ENCODE results near the gene NBEAL2.

NBEAL2 gene

GRCh38 chr3:46939578-46940445 is 39.7 kb upstream of the NBEAL2 start:
- H3K4me3 ChIP-seq (ENCODE audit: low read depth, low read length) = no peak overlapping the region
- TF ChIP-seq, protein P1, sequence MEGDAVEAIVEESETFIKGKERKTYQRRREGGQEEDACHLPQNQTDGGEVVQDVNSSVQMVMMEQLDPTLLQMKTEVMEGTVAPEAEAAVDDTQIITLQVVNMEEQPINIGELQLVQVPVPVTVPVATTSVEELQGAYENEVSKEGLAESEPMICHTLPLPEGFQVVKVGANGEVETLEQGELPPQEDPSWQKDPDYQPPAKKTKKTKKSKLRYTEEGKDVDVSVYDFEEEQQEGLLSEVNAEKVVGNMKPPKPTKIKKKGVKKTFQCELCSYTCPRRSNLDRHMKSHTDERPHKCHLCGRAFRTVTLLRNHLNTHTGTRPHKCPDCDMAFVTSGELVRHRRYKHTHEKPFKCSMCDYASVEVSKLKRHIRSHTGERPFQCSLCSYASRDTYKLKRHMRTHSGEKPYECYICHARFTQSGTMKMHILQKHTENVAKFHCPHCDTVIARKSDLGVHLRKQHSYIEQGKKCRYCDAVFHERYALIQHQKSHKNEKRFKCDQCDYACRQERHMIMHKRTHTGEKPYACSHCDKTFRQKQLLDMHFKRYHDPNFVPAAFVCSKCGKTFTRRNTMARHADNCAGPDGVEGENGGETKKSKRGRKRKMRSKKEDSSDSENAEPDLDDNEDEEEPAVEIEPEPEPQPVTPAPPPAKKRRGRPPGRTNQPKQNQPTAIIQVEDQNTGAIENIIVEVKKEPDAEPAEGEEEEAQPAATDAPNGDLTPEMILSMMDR (IDR thresholded peaks at IDR 0.05; ENCODE audit: low read depth, low read length) = no peak

GRCh38 chr3:46942076-46942475 is 37.4 kb upstream of the NBEAL2 start:
- H3K4me3 ChIP-seq (ENCODE audit: low read depth, low read length) = no peak overlapping the region
- TF ChIP-seq, protein P1 (IDR thresholded peaks at IDR 0.05; ENCODE audit: low read depth, low read length) = no peak

- TF ChIP-seq, protein P1 (IDR thresholded peaks at IDR 0.05; ENCODE audit: low read depth, low read length) = no peak
These were observed 36.8 kb upstream of the NBEAL2 start for GRCh38 chr3:46942481-46943236.

GRCh38 chr3:46943237-46944187 is 36.0 kb upstream of the NBEAL2 start:
- TF ChIP-seq, protein P1 (IDR thresholded peaks at IDR 0.05; ENCODE audit: low read depth, low read length) = no peak

More at GRCh38 chr3:46942481-46943236, 36.8 kb upstream of the NBEAL2 start:
- no peak overlapping the region for H3K4me3 ChIP-seq (ENCODE audit: low read depth, low read length)

GRCh38 chr3:46944191-46944590 is 35.3 kb upstream of the NBEAL2 start:
- no peak overlapping the region for H3K4me3 ChIP-seq (ENCODE audit: low read depth, low read length)
- TF ChIP-seq, protein P1 (IDR thresholded peaks at IDR 0.05; ENCODE audit: low read depth, low read length) = no peak

More at GRCh38 chr3:46943237-46944187, 36.0 kb upstream of the NBEAL2 start:
- H3K4me3 ChIP-seq (ENCODE audit: low read depth, low read length) = no peak overlapping the region

- TF ChIP-seq, protein P1 (IDR thresholded peaks at IDR 0.05; ENCODE audit: low read depth, low read length) = no peak
- no peak overlapping the region for H3K4me3 ChIP-seq (ENCODE audit: low read depth, low read length)
These were observed 33.0 kb upstream of the NBEAL2 start for GRCh38 chr3:46946416-46946815.

All from WI38 (cell line).